ENCODE measurements around the gene CD48. TPM values are rescaled to one million over a fixed set of nuclear protein-coding genes. Genes with fewer than 3 reads are reported as not detected.
"Not testable (repeated sequence)": the region's sequence is repeated elsewhere in the genome, so short reads cannot be mapped to it uniquely, and the experiment has no call there.

The CD48 gene
- polyA plus RNA-seq, 3 donors = 1.4 to 1.7 (median 1.5) TPM

GRCh38 chr1:160722726-160723125, 11.1 kb upstream of the CD48 start:
- no peak for DNase-seq (ENCODE audit: extremely low read depth in 1 of 11, low read depth in 9 of 11, low spot score in 4 of 11)

- no peak for DNase-seq (ENCODE audit: extremely low read depth in 1 of 11, low read depth in 9 of 11, low spot score in 4 of 11)
These were observed 9.9 kb upstream of the CD48 start for GRCh38 chr1:160721473-160721872.

GRCh38 chr1:160720356-160721085, 8.9 kb upstream of the CD48 start:
- no peak for DNase-seq (ENCODE audit: extremely low read depth in 1 of 11, low read depth in 9 of 11, low spot score in 4 of 11)

- no peak for DNase-seq (ENCODE audit: extremely low read depth in 1 of 11, low read depth in 9 of 11, low spot score in 4 of 11)
These were observed 6.6 kb upstream of the CD48 start for GRCh38 chr1:160718210-160718609.

- no peak for DNase-seq (ENCODE audit: extremely low read depth in 1 of 11, low read depth in 9 of 11, low spot score in 4 of 11)
These were observed 5.7 kb upstream of the CD48 start for GRCh38 chr1:160717306-160717705.

GRCh38 chr1:160716013-160716412, 4.4 kb upstream of the CD48 start:
- no peak for DNase-seq (ENCODE audit: extremely low read depth in 1 of 11, low read depth in 9 of 11, low spot score in 4 of 11)

GRCh38 chr1:160714034-160714648, 2.5 kb upstream of the CD48 start:
- not testable (repeated sequence) for DNase-seq (ENCODE audit: extremely low read depth in 1 of 11, low read depth in 9 of 11, low spot score in 4 of 11)

GRCh38 chr1:160713161-160713560, 1.5 kb upstream of the CD48 start:
- DNase-seq (ENCODE audit: extremely low read depth in 1 of 11, low read depth in 9 of 11, low spot score in 4 of 11) = no peak

- not testable (repeated sequence) for DNase-seq (ENCODE audit: extremely low read depth in 1 of 11, low read depth in 9 of 11, low spot score in 4 of 11)
These were observed 981 bp upstream of the CD48 start for GRCh38 chr1:160712525-160713080.

GRCh38 chr1:160711276-160711601, 383 bp downstream of the CD48 start:
- DNase-seq (ENCODE audit: extremely low read depth in 1 of 11, low read depth in 9 of 11, low spot score in 4 of 11) = no peak

GRCh38 chr1:160710517-160711252, 937 bp downstream of the CD48 start:
- no peak for DNase-seq (ENCODE audit: extremely low read depth in 1 of 11, low read depth in 9 of 11, low spot score in 4 of 11)

- no peak for DNase-seq (ENCODE audit: extremely low read depth in 1 of 11, low read depth in 9 of 11, low spot score in 4 of 11)
These were observed 1.9 kb downstream of the CD48 start for GRCh38 chr1:160709715-160710114.

GRCh38 chr1:160708801-160709200, 2.8 kb downstream of the CD48 start:
- no peak for DNase-seq (ENCODE audit: extremely low read depth in 1 of 11, low read depth in 9 of 11, low spot score in 4 of 11)

- DNase-seq (ENCODE audit: extremely low read depth in 1 of 11, low read depth in 9 of 11, low spot score in 4 of 11) = no peak
These were observed 3.5 kb downstream of the CD48 start for GRCh38 chr1:160708118-160708517.

GRCh38 chr1:160707236-160708064, 4.2 kb downstream of the CD48 start:
- DNase-seq (ENCODE audit: extremely low read depth in 1 of 11, low read depth in 9 of 11, low spot score in 4 of 11) = no peak

GRCh38 chr1:160706526-160707235, 4.9 kb downstream of the CD48 start:
- DNase-seq (ENCODE audit: extremely low read depth in 1 of 11, low read depth in 9 of 11, low spot score in 4 of 11) = no peak

GRCh38 chr1:160705742-160706141, 5.9 kb downstream of the CD48 start:
- no peak for DNase-seq (ENCODE audit: extremely low read depth in 1 of 11, low read depth in 9 of 11, low spot score in 4 of 11)

- not testable (repeated sequence) for DNase-seq (ENCODE audit: extremely low read depth in 1 of 11, low read depth in 9 of 11, low spot score in 4 of 11)
These were observed 6.4 kb downstream of the CD48 start for GRCh38 chr1:160705212-160705621.

- DNase-seq (ENCODE audit: extremely low read depth in 1 of 11, low read depth in 9 of 11, low spot score in 4 of 11) = no peak
These were observed 7.4 kb downstream of the CD48 start for GRCh38 chr1:160704250-160704649.

Data from renal cortex interstitium (tissue), 11 donors.